HUES6 (cell line): Measurements from ENCODE around the gene MYO1D.
"Not testable (repeated sequence)": the region's sequence is repeated elsewhere in the genome, so short reads cannot be mapped to it uniquely, and the experiment has no call there.

Source experiments
- H3K27ac ChIP-seq: 2 replicates; pipeline ENCODE4 v1.7.0; 2013; ENCODE audit warnings: low read depth, mild to moderate bottlenecking, low read length, inconsistent platforms
- H3K27me3 ChIP-seq: 2 replicates; pipeline ENCODE4 v1.6.1; 2013; ENCODE audit warnings: low read length; ENCODE audit not compliant: control insufficient read depth, insufficient read depth
- H3K36me3 ChIP-seq: 2 replicates; pipeline ENCODE4 v1.6.1; 2013; ENCODE audit warnings: low read length; ENCODE audit not compliant: control insufficient read depth, insufficient read depth
- H3K4me1 ChIP-seq: 2 replicates; pipeline ENCODE4 v1.6.1; 2013; ENCODE audit warnings: low read length; ENCODE audit not compliant: control insufficient read depth, insufficient read depth
- H3K4me3 ChIP-seq: 2 replicates; pipeline ENCODE4 v1.5.1; 2013; ENCODE audit warnings: low read depth, low read length
- H3K9ac ChIP-seq: one replicate; pipeline ENCODE4 v1.6.1; 2013; ENCODE audit warnings: mild to moderate bottlenecking, low read length
- H3K9me3 ChIP-seq: 2 replicates; pipeline ENCODE4 v1.6.1; 2013; ENCODE audit warnings: low read depth, low read length; ENCODE audit not compliant: control insufficient read depth, insufficient read depth

MYO1D gene

GRCh38 chr17:32646941-32647340 lies 230.0 kb downstream of the MYO1D start:
- Histone ChIP-seq H3K36me3 (peaks cover 11% of the 10 kb centered on the region), H3K4me1 (no peaks in the 10 kb centered on the region), H3K4me3 (no peak overlapping the region), H3K9ac (no peak overlapping the region), H3K9me3 (peaks cover 5% of the 10 kb centered on the region; the same call in 1 of the 2 replicates), H3K27me3 (no peaks in the 10 kb centered on the region), H3K27ac (no peak overlapping the region)

GRCh38 chr17:32641514-32641913 lies 235.4 kb downstream of the MYO1D start:
- H3K27ac ChIP-seq, H3K4me3 ChIP-seq, H3K9me3 ChIP-seq, H3K4me1 ChIP-seq, H3K27me3 ChIP-seq, H3K36me3 ChIP-seq, H3K9ac ChIP-seq: not testable (repeated sequence)

GRCh38 chr17:32636598-32637218 lies 240.2 kb downstream of the MYO1D start:
- Histone ChIP-seq H3K9me3 (no peaks in the 10 kb centered on the region), H3K27me3 (no peaks in the 10 kb centered on the region), H3K36me3 (no peaks in the 10 kb centered on the region), H3K9ac (no peak overlapping the region), H3K4me3 (no peak overlapping the region), H3K4me1 (no peaks in the 10 kb centered on the region), H3K27ac (no peak overlapping the region)

GRCh38 chr17:32634167-32634566 lies 242.8 kb downstream of the MYO1D start:
- no peak overlapping the region for H3K9ac ChIP-seq
- no peaks in the 10 kb centered on the region for H3K36me3 ChIP-seq
- H3K27ac ChIP-seq = no peak overlapping the region
- no peak overlapping the region for H3K4me3 ChIP-seq
- no peaks in the 10 kb centered on the region for H3K27me3 ChIP-seq
- no peaks in the 10 kb centered on the region for H3K9me3 ChIP-seq
- no peaks in the 10 kb centered on the region for H3K4me1 ChIP-seq

- Histone ChIP-seq H3K36me3 (no peaks in the 10 kb centered on the region), H3K27ac (no peak overlapping the region), H3K4me1 (peaks cover 6% of the 10 kb centered on the region; the same call in 1 of the 2 replicates), H3K9ac (no peak overlapping the region), H3K27me3 (no peaks in the 10 kb centered on the region), H3K9me3 (no peaks in the 10 kb centered on the region), H3K4me3 (no peak overlapping the region)
Observed at GRCh38 chr17:32631341-32632096, 245.4 kb downstream of the MYO1D start.

- peaks cover 6% of the 10 kb centered on the region; the same call in 1 of the 2 replicates for H3K4me1 ChIP-seq
- no peak overlapping the region for H3K27ac ChIP-seq
- H3K4me3 ChIP-seq = no peak overlapping the region
- no peaks in the 10 kb centered on the region for H3K27me3 ChIP-seq
- no peak overlapping the region for H3K9ac ChIP-seq
- no peaks in the 10 kb centered on the region for H3K9me3 ChIP-seq
- H3K36me3 ChIP-seq = no peaks in the 10 kb centered on the region
Observed at GRCh38 chr17:32629563-32630190, 247.2 kb downstream of the MYO1D start.

GRCh38 chr17:32628271-32629044 lies 248.5 kb downstream of the MYO1D start:
- no peaks in the 10 kb centered on the region for H3K36me3 ChIP-seq
- H3K4me3 ChIP-seq = no peak overlapping the region
- H3K27ac ChIP-seq = no peak overlapping the region
- H3K9me3 ChIP-seq = no peaks in the 10 kb centered on the region
- no peak overlapping the region for H3K9ac ChIP-seq
- no peaks in the 10 kb centered on the region for H3K27me3 ChIP-seq
- H3K4me1 ChIP-seq = peaks cover 6% of the 10 kb centered on the region; the same call in 1 of the 2 replicates

GRCh38 chr17:32627239-32627996 lies 249.5 kb downstream of the MYO1D start:
- no peaks in the 10 kb centered on the region for H3K27me3 ChIP-seq
- H3K4me1 ChIP-seq = peaks cover 6% of the 10 kb centered on the region; the same call in 1 of the 2 replicates
- no peak overlapping the region for H3K27ac ChIP-seq
- H3K9ac ChIP-seq = no peak overlapping the region
- H3K36me3 ChIP-seq = no peaks in the 10 kb centered on the region
- H3K9me3 ChIP-seq = no peaks in the 10 kb centered on the region
- H3K4me3 ChIP-seq = no peak overlapping the region

GRCh38 chr17:32626379-32626791 lies 250.5 kb downstream of the MYO1D start:
- Histone ChIP-seq H3K9me3 (no peaks in the 10 kb centered on the region), H3K36me3 (no peaks in the 10 kb centered on the region), H3K4me1 (peaks cover 15% of the 10 kb centered on the region), H3K27me3 (no peaks in the 10 kb centered on the region), H3K9ac (no peak overlapping the region), H3K4me3 (no peak overlapping the region), H3K27ac (no peak overlapping the region)

GRCh38 chr17:32625971-32626370 lies 251.0 kb downstream of the MYO1D start:
- Histone ChIP-seq H3K9ac (no peak overlapping the region), H3K4me1 (peaks cover 19% of the 10 kb centered on the region), H3K27ac (no peak overlapping the region), H3K9me3 (no peaks in the 10 kb centered on the region), H3K27me3 (no peaks in the 10 kb centered on the region), H3K4me3 (no peak overlapping the region), H3K36me3 (no peaks in the 10 kb centered on the region)
